ENCODE results near the gene TMEM63B. TPM values are rescaled to one million over a fixed set of nuclear protein-coding genes. Genes with fewer than 3 reads are reported as not detected.

Gene TMEM63B
- total and polyA plus RNA-seq, 2 of the 8 experiments (the other 6 are each of a cell fraction or from before 2014, with no cell fraction given): 61.1 to 96.8 TPM

DNA sequence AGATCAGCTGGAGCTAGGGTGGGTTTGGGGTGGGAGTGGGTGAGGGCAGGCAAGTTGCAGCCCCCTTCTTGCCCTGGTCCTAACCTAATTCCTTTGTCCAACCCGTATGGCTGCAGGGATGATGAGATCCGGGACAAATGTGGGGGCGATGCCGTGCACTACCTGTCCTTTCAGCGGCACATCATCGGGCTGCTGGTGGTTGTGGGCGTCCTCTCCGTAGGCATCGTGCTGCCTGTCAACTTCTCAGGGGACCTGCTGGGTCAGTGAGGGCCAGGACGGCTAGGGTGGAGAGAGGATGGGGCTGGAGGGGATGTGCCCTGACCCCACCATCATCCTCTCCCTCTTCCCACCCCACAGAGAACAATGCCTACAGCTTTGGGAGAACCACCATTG lies 12.0 kb downstream of the TMEM63B start:
- Histone ChIP-seq H2BK15ac (ENCODE audit: low read length) (no peak overlapping the region), H3K27me3 (replicated peaks in 1 of 4; ENCODE audit: control insufficient read depth in 3 of 4, extremely low read depth in 1 of 4, insufficient read depth in 3 of 4, low read length in 3 of 4) (no peaks in the 10 kb centered on the region; a peak in 1 of 7 replicates), H3K4me2 (ENCODE audit: insufficient read depth in 1 of 2, low read depth in 2 of 2, low read length in 2 of 2) (0 out of 4 replicates have a peak overlapping the region, but pooled peaks of 1 of the 2 experiments have one; percentile 12), H2BK20ac (ENCODE audit: low read length) (no peak overlapping the region), H3K23me2 (ENCODE audit: low read depth, low read length) (no peaks in the 10 kb centered on the region; the same call in 1 of the 2 replicates), H4K91ac (replicated peaks; ENCODE audit: insufficient read length, low read length) (no peak overlapping the region), H3K9ac (replicated peaks in 1 of 4; ENCODE audit: extremely low read depth in 1 of 4, low read depth in 3 of 4, low read length in 3 of 4) (no peak overlapping the region), H3K18ac (ENCODE audit: extremely low read depth, low read length) (no peak overlapping the region), H4K8ac (ENCODE audit: extremely low read depth, insufficient read depth, low read length) (peak overlapping the region; percentile 70), H3K79me1 (ENCODE audit: low read depth, low read length) (no peaks in the 10 kb centered on the region; the same call in 1 of the 2 replicates), H2AFZ (ENCODE audit: low read length) (no peak overlapping the region), H4K20me1 (replicated peaks in 1 of 2; ENCODE audit: control insufficient read depth in 1 of 2, insufficient read depth in 2 of 2, low read length in 2 of 2) (peaks cover 4 to 6% of the 10 kb centered on the region in 2 experiments), H3K23ac (ENCODE audit: insufficient read length) (no peak overlapping the region), H3K27ac (ENCODE audit: low read depth, low read length) (no peak overlapping the region), H3K14ac (ENCODE audit: insufficient read length) (no peak overlapping the region), H3K36me3 (ENCODE audit: control insufficient read depth in 2 of 4, insufficient read depth in 4 of 4, low read length in 3 of 4) (peaks cover 10 to 35% (median 18%) of the 10 kb centered on the region in 4 experiments), H3K79me2 (ENCODE audit: control insufficient read depth in 1 of 2, insufficient read depth in 2 of 2, low read length in 2 of 2) (no peaks in the 10 kb centered on the region), H3K4me1 (replicated peaks in 1 of 4; ENCODE audit: control insufficient read depth in 3 of 4, insufficient read depth in 4 of 4, low read length in 3 of 4) (peaks cover 0 to 7% (median 3%) of the 10 kb centered on the region in 4 experiments; a peak in 5 of 7 replicates), H3K4me3 (ENCODE audit: extremely low read depth in 1 of 4, insufficient read depth in 2 of 4, low read depth in 3 of 4, low read length in 4 of 4) (no peak overlapping the region), H3K9me3 (ENCODE audit: insufficient read depth in 2 of 2, low read depth in 1 of 2, low read length in 1 of 2) (no peaks in the 10 kb centered on the region), H3K56ac (replicated peaks; ENCODE audit: insufficient read length, low read depth, low read length) (no peak overlapping the region), H3K4ac (replicated peaks; ENCODE audit: insufficient read length, low read depth, low read length) (no peak overlapping the region), H4K5ac (ENCODE audit: insufficient read length, low read depth, low read length) (no peak overlapping the region), H2BK5ac (ENCODE audit: low read depth, low read length) (0 out of 2 replicates have a peak overlapping the region, but pooled peaks have one; percentile 16), H2BK12ac (ENCODE audit: low read depth, low read length) (no peak overlapping the region), H2AK5ac (ENCODE audit: low read depth, low read length) (no peak overlapping the region), H2BK120ac (replicated peaks; ENCODE audit: low read depth, low read length) (no peak overlapping the region)
- ChIA-PET CTCF (ENCODE audit: partially characterized antibody) (interaction anchor here (0.6 to 1.5 kb wide), 5 partner anchors 9 to 1632 kb away, joined by 3 to 5 read pairs (median 3); no protein-coding TSS in a partner anchor), POLR2A (ENCODE audit: partially characterized antibody) (interaction anchor here (1.2 to 1.9 kb wide), 2 partner anchors 117 kb away, joined by 5 read pairs; no protein-coding TSS in a partner anchor)
- no peak for FAIRE-seq
- DNase-seq (ENCODE audit: low read depth in 1 of 2, low spot score in 2 of 2): no peak
- WGBS, 2 experiments (ENCODE audit: extremely low coverage in 1 of 2, insufficient coverage in 1 of 2, insufficient read length in 1 of 2, insufficient replicate concordance in 2 of 2, low coverage in 1 of 2, low lambda C conversion rate in 2 of 2, missing lambda C conversion rate in 1 of 2): 86% methylated on average over 6 of the region's 10 CpGs; no CpG with 5 or more reads in 1 of the 2 experiments
- no peak for TF ChIP-seq RXRA (IDR thresholded peaks at IDR 0.05; ENCODE audit: insufficient read depth, low read depth, low read length)
- TF ChIP-seq CHD1 (IDR thresholded peaks at IDR 0.05; ENCODE audit: low read depth, low read length): no peak
- TF ChIP-seq, protein P1, sequence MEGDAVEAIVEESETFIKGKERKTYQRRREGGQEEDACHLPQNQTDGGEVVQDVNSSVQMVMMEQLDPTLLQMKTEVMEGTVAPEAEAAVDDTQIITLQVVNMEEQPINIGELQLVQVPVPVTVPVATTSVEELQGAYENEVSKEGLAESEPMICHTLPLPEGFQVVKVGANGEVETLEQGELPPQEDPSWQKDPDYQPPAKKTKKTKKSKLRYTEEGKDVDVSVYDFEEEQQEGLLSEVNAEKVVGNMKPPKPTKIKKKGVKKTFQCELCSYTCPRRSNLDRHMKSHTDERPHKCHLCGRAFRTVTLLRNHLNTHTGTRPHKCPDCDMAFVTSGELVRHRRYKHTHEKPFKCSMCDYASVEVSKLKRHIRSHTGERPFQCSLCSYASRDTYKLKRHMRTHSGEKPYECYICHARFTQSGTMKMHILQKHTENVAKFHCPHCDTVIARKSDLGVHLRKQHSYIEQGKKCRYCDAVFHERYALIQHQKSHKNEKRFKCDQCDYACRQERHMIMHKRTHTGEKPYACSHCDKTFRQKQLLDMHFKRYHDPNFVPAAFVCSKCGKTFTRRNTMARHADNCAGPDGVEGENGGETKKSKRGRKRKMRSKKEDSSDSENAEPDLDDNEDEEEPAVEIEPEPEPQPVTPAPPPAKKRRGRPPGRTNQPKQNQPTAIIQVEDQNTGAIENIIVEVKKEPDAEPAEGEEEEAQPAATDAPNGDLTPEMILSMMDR (IDR thresholded peaks at IDR 0.05; ENCODE audit: control extremely low read depth in 1 of 3, insufficient read depth in 1 of 3, low read depth in 1 of 3, low read length in 3 of 3): no peak
- no peak for TF ChIP-seq SAP30 (IDR thresholded peaks at IDR 0.05; ENCODE audit: insufficient read depth, insufficient replicate concordance, low read length)
- TF ChIP-seq, protein P2, sequence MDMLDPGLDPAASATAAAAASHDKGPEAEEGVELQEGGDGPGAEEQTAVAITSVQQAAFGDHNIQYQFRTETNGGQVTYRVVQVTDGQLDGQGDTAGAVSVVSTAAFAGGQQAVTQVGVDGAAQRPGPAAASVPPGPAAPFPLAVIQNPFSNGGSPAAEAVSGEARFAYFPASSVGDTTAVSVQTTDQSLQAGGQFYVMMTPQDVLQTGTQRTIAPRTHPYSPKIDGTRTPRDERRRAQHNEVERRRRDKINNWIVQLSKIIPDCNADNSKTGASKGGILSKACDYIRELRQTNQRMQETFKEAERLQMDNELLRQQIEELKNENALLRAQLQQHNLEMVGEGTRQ (IDR thresholded peaks at IDR 0.05; ENCODE audit: low read length): no peak
- no peak for TF ChIP-seq BACH1 (IDR thresholded peaks at IDR 0.05; ENCODE audit: low read length)
- no peak for TF ChIP-seq SP4 (IDR thresholded peaks at IDR 0.05; ENCODE audit: low read length)
- no peak for TF ChIP-seq SUZ12 (IDR thresholded peaks at IDR 0.05; ENCODE audit: low read length)
- no peak for TF ChIP-seq NANOG (IDR thresholded peaks at IDR 0.05; ENCODE audit: insufficient read depth, low read depth, low read length, poor library complexity, severe bottlenecking)

All from H1 (cell line).